NCI-H510A (cell line): ENCODE measurements around the gene MSL3.

Experiments
- DNase-seq: peaks from one replicate; lab custom pipeline; 2025; lab: John Stamatoyannopoulos, UW

The MSL3 gene

DNA sequence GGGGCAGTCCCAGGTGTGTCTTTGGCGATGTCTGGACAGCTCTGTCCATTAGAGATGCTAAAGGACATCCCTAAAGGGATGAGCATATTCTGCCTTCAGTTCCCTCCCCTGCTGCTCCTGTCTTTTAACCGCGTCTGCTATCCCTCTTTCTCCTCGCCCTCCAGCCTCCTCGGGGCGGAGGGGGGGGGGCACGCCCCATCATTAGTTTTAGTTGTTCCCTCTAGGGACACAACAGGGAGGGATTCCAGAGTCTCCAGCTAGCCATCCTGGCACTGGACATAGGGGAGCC is 1.1 kb downstream of the MSL3 start:
- DNase-seq: no peak

DNA sequence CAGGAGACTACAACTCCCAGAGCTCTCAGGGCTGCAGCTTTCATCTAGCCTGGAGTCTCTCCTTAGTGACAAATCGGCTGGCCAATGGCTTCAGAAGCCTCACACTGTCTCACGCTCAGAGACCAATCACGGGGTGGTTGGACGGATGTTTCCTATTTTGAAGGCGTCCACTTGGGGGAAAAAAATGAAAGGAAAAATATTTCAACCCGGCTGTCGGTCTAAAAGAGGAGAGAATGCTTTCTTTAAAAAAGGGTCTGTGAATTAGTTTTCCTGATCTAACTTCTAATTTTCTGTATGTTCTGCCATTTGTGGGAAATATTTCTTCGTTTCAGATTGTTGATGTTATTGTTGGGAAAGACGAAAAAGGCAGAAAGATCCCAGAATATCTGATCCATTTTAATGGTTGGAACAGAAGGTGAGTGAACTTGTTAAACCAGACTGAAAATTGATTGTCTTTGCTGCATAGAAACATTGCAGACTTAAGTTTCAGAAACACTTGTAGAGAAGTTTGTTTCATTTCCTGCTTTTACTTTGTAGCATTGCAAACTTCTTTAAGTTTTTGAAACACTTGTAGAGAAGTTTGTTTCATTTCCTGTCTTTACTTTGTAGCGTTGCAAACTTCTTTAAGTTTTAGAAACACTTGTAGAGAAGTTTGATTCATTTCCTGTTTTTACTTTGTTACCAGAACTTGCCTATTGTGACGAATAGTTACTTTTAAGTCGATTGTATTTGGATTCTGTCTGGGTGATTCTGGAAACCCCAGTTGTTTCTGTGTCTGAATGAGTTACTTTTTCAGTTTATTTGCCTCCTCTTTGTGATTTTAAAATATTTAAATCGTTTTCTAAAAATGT is 1.6 kb downstream of the MSL3 start:
- peak; percentile 66 for DNase-seq

- no peak for DNase-seq
These were observed 2.9 kb downstream of the MSL3 start for GRCh38 chrX:11760958-11761357.

DNA sequence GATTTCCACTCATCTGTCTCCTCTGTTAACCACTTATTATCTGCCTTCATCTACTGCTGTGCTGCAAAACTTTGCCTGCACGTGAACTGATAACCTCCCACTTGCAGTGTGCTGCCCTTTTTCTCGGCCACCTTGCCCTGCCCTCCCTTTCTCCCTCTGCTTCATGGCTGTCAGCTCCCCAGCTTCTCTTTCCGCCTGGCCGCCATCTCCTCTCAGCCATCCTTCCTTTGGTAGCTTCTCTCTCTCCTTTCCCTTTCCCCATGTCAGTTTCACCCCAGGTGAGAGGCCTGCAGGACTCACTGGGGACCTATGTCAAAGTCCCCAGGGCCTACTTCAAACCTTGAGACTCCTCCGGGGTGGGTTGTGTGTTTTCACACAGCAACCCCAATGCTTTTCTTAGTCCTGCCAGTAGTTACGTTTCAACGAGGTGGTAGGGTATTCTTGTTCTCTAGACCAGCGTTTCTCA is 6.6 kb downstream of the MSL3 start:
- DNase-seq: no peak

GRCh38 chrX:11765449-11765848 is 7.4 kb downstream of the MSL3 start:
- no peak for DNase-seq

DNA sequence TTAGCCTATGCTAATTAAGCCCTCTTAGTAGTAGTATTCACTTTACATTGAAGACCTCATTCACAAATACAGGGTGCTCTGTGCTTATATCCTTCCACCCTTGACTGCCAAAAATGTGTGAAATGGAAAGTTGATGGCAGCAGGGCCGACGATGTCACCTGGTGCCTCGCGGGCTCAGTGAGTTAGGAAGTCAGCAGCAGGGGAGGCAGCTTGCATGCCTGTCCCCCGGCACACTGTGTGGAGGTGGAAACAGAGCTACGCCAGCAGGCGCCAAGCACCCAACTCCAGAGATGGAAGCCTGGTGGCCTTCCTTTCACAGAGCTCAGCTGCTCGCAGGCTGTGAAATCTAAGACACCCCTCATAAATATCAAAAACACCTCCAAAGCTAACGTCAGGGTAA is 8.4 kb downstream of the MSL3 start:
- no peak for DNase-seq

DNA sequence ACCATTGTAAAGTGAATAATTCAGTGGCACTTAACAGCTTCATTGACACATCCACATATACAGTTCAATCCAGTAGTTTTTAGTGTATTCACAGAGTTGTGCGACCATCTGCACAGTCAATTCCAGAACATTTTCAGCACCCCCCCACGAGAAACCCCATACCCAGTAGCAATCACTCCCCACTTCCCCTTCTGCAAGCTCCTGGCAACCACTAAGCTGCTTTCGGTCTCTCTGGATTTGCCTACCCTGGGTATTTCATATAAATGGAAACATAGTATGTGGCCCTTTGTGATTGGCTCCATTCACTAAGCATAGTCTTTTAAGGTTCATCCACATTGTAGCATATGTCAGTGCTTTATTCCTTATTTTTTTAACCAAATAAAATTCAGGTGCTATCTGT is 10.0 kb downstream of the MSL3 start:
- no peak for DNase-seq

- peak; percentile 1 for DNase-seq
These were observed 12.3 kb downstream of the MSL3 start for GRCh38 chrX:11770320-11770719.

DNA sequence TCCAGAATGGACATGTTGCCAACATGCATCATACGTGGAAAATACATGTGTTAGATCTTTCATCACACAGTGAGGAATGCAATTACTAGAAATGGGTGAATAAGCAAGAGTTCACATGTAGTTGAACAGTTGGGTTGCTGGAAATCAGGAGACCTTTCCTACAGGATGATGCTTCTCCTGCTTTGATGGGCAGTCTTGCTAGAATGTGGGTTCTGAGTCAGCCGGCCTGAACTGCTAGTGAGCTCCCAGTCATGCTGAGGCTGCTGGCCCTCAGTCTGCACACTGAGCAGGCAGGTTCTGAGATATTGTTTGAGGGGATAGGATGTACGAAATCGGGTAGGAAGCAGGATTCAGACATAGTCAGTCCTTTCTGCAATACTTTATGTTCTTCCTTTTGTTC is 20.2 kb downstream of the MSL3 start:
- DNase-seq: no peak

DNA sequence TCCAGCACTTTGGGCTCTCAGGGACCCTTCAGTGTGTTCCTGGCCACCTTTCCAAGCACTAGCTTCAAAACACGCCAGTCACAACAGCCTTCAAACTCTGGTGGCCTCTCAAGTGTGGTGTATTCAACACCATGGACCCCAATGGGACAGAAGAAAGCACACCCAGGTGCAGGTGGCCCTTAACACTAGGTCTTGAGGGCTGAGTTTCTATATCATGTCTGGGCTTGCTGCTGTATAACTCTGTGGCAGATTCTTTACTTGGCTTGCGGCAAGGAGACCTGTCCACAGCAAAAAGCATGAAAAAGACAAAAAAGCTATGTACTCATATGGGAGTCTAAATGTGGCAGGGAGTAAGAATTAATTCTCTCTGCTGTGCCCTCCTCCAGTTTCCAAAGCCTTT is 23.1 kb downstream of the MSL3 start:
- DNase-seq: no peak

- DNase-seq: no peak
These were observed 23.8 kb downstream of the MSL3 start for GRCh38 chrX:11781734-11782370.

DNA sequence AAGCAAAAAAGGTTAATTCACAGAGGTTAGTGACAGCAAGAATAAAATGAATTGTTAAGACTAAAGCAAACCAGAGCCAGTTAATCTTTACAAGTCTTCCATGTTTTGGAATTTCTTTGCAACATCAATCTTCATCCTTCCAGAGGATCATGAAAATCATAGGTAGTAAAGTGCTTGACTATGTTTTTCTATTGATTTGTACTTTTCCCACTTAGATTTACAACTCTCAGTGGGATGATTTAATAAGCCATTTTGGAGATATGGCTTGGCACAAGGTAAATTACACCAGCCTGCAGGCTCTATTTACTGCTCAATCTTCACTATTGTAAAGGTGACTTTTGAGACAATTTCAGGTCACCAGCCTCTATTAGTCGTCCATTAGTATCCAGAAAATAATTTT is 26.5 kb downstream of the MSL3 start:
- no peak for DNase-seq

DNA sequence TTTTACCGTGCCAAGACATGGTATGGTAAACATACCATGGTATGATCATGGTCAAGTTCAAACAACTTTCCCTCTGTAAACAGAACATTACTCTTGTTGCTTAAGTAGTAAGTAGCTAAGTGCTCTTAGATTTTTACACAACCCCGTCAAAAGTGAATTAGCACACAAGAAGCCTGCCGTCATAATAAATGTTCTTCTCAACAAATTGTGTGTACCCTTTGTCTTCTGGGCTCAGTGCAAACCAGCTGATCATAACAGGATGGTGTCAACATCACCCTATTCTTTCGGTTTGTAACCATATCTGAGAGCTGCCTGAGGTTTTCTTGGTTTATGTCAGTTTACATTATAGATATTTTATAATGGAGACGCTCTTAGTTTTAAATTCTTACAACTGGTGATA is 28.8 kb downstream of the MSL3 start:
- no peak for DNase-seq

DNA sequence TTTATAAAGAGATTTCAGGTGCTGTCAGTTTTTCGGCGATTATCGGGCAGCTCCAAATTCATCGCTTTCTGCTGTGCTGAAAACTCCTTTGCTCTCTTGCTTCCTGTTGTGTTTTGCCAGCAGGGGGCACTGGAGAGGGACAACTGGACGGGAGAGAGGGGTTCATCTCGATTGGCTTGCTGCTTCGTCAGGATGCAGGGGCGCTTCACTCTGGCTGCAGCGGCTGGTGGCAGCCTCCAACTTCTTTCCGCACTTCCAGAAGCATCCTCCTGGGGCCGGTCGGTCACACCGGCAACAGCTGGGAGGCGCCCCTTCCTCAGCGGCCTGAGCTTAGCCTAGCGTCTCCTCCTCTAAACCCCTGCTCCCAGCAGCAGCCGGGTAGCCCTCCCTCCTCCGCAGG is 29.5 kb downstream of the MSL3 start:
- no peak for DNase-seq

DNA sequence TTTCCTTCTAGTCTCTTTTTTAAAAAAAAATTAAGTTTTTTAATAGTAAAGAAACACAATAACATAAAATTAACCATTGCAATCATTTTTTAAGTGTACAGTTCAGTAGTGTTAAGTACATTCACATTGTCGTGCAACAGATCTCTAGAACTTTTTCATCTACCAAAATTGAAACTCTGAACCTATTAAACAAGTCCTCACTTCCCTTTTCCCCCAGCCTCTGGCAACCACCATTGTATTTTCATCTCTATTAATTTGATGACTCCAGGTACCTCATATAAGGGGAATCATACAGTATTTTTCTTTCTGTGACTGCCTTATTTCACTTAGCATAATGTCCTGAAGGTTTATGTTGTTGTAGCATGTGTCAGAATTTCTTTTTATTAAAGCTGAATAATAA is 31.8 kb downstream of the MSL3 start:
- no peak for DNase-seq

DNA sequence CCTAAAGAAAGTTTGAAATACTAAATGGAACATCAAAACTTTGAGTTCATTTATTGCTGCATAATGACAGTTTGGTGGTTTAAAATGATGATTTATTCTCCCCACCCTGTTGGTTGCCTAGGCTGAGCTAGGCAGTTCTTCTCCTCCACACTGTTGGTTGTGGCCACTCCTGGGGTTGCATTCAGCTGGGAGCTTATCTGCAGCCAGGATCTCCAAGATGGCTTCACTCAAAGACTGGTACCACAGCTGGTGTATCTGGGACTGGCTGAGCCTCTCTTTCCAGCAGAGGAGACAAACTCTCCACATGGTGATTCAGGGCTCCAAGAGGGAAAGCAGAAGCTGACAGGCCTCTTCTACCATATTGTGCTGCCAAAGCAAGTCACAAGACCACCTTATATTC is 33.1 kb downstream of the MSL3 start:
- DNase-seq: no peak

DNA sequence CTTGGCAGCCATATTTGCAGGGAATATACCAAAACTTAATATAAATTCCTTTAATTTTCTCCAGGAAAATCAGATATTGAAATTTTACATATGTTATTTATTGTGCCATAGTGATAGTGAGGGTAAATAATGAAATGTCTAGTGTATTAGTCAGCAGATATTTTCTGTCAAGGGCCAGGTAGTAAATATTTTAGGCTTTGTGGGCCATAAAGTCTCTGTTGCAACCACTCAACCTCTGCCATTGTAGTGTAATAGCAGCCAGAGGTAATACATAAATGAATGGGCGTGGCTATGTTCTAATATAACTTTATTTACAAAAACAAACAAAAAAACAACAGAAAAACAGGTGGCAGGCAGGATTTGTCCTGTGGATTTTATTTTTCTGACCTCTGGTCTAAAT is 33.5 kb downstream of the MSL3 start:
- DNase-seq: no peak

GRCh38 chrX:11792461-11793421 is 34.7 kb downstream of the MSL3 start:
- no peak for DNase-seq

- no peak for DNase-seq
These were observed 35.7 kb downstream of the MSL3 start for GRCh38 chrX:11793734-11794133.

DNA sequence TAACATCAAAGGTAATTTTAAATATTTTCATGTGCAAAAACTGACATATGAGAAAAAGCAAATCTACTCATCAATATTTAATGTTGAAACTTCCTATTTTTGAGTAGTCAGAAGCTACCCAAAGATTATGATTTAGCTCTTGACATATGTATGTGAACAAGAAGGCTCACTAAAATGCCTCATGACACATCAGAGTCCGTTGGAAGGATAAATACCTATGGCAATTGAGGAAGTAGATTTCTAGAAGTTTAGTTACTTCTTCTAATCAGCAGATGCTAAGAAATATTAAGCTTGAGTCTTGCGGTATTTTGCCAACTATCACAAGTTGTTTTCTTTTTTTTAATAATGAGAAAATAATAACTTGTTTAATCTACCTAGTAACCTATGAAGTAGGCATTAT is 55.3 kb downstream of the MSL3 start:
- DNase-seq: no peak
